Spleen (tissue), 11 donors: ENCODE results near the gene EGLN2. TPM values are rescaled to one million over a fixed set of nuclear protein-coding genes. Genes with fewer than 3 reads are reported as not detected.
"Not testable (repeated sequence)": the region's sequence is repeated elsewhere in the genome, so short reads cannot be mapped to it uniquely, and the experiment has no call there.

Experiments used
- DNase-seq: peaks from one replicate; pipeline ENCODE4 v3.0.0-alpha.2; 2020
- H3K27ac ChIP-seq, 8 donors: fragments of 200-600 bp; sonication (generic) in 7 of 8; 1 replicate in 4 of 8; 2 replicates in 4 of 8; pipeline versions ENCODE4 v1.5.0 to v1.8.0; 2016 to 2021; ENCODE audit warnings: inconsistent platforms in 4 of 8, mild to moderate bottlenecking in 4 of 8, moderate library complexity in 1 of 8
- H3K27me3 ChIP-seq, 7 donors: fragments of 200-600 bp; sonication (generic) in 6 of 7; replicated peaks in 1 of 7; 1 replicate in 4 of 7; 2 replicates in 3 of 7; pipeline versions ENCODE4 v1.5.0 to v1.8.0; 2016 to 2021; ENCODE audit warnings: inconsistent platforms in 3 of 7, mild to moderate bottlenecking in 1 of 7
- H3K36me3 ChIP-seq, 6 donors: fragments of 200-600 bp; sonication (generic) in 5 of 6; 1 replicate in 4 of 6; 2 replicates in 2 of 6; pipeline versions ENCODE4 v1.5.0 to v1.8.0; 2016 to 2021; ENCODE audit warnings: inconsistent platforms in 2 of 6
- H3K4me1 ChIP-seq, 6 donors: fragments of 200-600 bp; sonication (generic) in 5 of 6; 1 replicate in 3 of 6; 2 replicates in 3 of 6; pipeline versions ENCODE4 v1.5.0 to v1.8.0; 2016 to 2021; ENCODE audit warnings: inconsistent platforms in 3 of 6
- H3K4me3 ChIP-seq, 8 donors: fragments of 200-600 bp; sonication (generic) in 7 of 8; 1 replicate in 4 of 8; 2 replicates in 4 of 8; pipeline versions ENCODE4 v1.5.0 to v1.8.0; 2016 to 2021; ENCODE audit warnings: inconsistent platforms in 4 of 8, mild to moderate bottlenecking in 4 of 8, moderate library complexity in 2 of 8
- H3K9me3 ChIP-seq, 8 donors: fragments of 200-600 bp; sonication (generic) in 7 of 8; 1 replicate in 4 of 8; 2 replicates in 4 of 8; pipeline versions ENCODE4 v1.5.0 to v1.8.0; 2016 to 2021; ENCODE audit warnings: inconsistent platforms in 4 of 8
- POLR2AphosphoS5 ChIP-seq, 3 donors: sonication (generic); formaldehyde crosslinking; IDR thresholded peaks; one replicate each; pipeline ENCODE4 v1.5.1; 2017; ENCODE audit warnings: antibody characterized with exemption in 3 of 3
- WGBS, 5 donors: extraction: QIAGEN DNeasy Blood & Tissue Kit in 3 of 5; methylation state at CpG; one replicate each; pipeline versions ENCODE4 v1.1.5 to v1.1.7; 2013 to 2018; 5-methylcytosine and 5-hydroxymethylcytosine counted together
- intact Hi-C: fragments of 100-400 bp; cut with DNase I; formaldehyde crosslinking; loops from one replicate; pipeline ENCODE4 v1.15.0; 2023; ENCODE audit warnings: low total_unique reads
- polyA plus RNA-seq, 3 donors: library from polyadenylated mRNA; stranded (reverse); fragments of 200-250 nt; gene quantifications; one replicate each; pipeline ENCODE4 v1.2.1, GENCODE V29; 2013
- total RNA-seq, 7 donors: library from RNA; depleted of rRNA in 3 of 7; stranded (reverse); fragments of >200 nt in 3 of 7; fragmentation: NEBNext Ultra II Directional in 4 of 7; extraction: Animal tissue kit (Norgen Biotek cat#: 25700) in 4 of 7; gene quantifications; one replicate each; pipeline versions ENCODE4 v1.1.0 to v1.2.1, GENCODE V29; 2016 to 2021
- donor health status: healthy with polysubstance abuse.
- donor health status: DM: no; HTN: no; CAD: no; lungs with moderate emphysema.
- donor health status: DM: no; HTN: no; CAD: no.
- donor health status: Bipolar disorder and iron deficiency.
- donor health status: healthy.
- donor health status: DM: no; HTN: no; CAD: no.
- donor health status: DM: yes; HTN: yes; CAD: no.

EGLN2 gene
- total and polyA plus RNA-seq, 10 donors: 109 to 238 (median 163) TPM

DNA sequence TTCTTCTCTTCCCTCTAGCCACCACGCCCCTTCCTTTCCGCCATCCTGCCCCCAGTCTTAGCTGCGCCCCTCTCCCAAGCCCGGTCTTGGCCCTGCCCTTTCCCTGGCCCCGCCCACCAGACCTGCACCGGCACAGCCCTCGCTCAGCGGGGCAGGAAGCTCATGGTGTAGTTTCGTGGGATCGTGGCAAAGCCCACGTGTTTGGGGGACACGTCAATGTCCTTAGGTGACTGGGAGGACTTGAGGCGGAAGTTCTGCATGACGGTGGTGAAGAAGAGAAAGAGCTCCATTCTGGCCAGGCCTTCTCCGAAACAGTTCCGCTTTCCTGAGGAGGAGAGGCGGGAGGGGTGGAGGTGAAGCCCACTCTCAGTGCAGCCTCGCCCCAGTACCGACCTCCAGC, 44.7 kb downstream of the EGLN2 start:
- Histone ChIP-seq H3K27ac (peak overlapping the region in 7 of 8 donors; percentile 39 to 78 (median 62)), H3K4me3 (peak overlapping the region in 5 of 8 donors; percentile 9 to 60 (median 27)), H3K27me3 (peaks cover 0 to 12% (median 10%) of the 10 kb centered on the region in 7 donors), H3K4me1 (peaks cover 0 to 22% (median 7%) of the 10 kb centered on the region in 6 donors)
- WGBS, 5 donors: 1 to 5% (median 3%) methylated on average over 12 to 16 of the region's 19 CpGs
- DNase-seq: peak; percentile 87
- H3K9me3 ChIP-seq, H3K36me3 ChIP-seq, intact Hi-C loops: not testable (repeated sequence)
- TF ChIP-seq POLR2AphosphoS5 (IDR thresholded peaks at IDR 0.05): peak in 2 of 3 donors; percentile 67 to 79

DNA sequence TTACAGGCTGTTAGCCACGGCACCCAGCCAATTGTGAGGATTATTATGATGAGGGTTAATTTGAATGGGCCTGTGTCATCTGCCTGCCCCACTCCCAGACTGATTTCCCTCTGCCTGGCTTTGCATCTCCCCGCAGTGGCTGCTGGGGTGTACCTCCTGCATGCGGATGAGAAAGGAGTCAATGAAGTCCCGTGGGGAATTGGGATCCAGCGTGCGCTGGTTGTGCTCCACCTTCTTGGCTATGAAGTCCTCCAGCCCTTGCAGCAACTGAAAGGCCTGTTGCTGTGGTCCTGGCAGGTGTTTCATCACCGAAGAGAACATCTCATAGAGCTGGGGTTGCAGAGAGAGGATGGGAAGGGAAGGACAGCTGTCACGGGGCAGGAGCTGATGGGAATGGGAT, 47.7 kb downstream of the EGLN2 start:
- intact Hi-C loops, H3K4me3 ChIP-seq, H3K36me3 ChIP-seq, DNase-seq, H3K9me3 ChIP-seq, H3K27ac ChIP-seq: not testable (repeated sequence)
- WGBS, 5 donors: 77 to 92% (median 87%) methylated on average over 8 of the region's 8 CpGs
- peaks cover 0 to 29% (median 10%) of the 10 kb centered on the region in 7 donors for H3K27me3 ChIP-seq
- peaks cover 0 to 22% (median 7%) of the 10 kb centered on the region in 6 donors for H3K4me1 ChIP-seq

DNA sequence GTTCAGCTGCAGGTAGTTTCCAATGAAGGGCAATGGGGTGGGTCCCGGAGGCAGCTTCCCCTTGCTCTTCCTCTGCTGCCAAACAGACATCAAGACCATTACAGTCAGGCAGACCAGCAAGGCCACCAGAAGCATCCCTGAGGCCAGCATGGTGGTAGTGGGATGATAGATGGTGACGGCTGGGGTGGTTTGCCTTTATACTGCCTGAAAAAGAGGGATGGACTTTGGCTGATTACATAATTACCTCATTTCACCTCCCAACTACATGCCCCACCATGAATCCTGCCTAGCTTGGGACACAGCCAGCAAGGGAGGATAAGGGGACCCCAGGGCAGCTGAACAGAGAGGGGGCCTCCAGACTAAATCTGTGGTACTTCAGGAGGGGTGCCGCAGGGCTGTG, 51.3 kb downstream of the EGLN2 start, which contains the start of gene CYP2A6:
Gene CYP2A6, minus strand, starts transcription at position 171 of the 400 bp plus-strand sequence. Its CDS starts 21 bp downstream, at position 150.
- WGBS, 5 donors: 86 to 94% (median 91%) methylated on average over 3 of the region's 3 CpGs
- DNase-seq, H3K4me1 ChIP-seq, H3K27ac ChIP-seq, intact Hi-C loops, H3K9me3 ChIP-seq, H3K36me3 ChIP-seq, H3K4me3 ChIP-seq: not testable (repeated sequence)
- peaks cover 0 to 29% (median 10%) of the 10 kb centered on the region in 7 donors for H3K27me3 ChIP-seq

- intact Hi-C loops: not testable (repeated sequence)
These were observed 53.6 kb downstream of the EGLN2 start for GRCh38 chr19:40852467-40853152.

More at GRCh38 chr19:40852467-40853152, 53.6 kb downstream of the EGLN2 start:
- not testable (repeated sequence) for H3K36me3 ChIP-seq, DNase-seq, H3K4me1 ChIP-seq, H3K4me3 ChIP-seq, H3K27ac ChIP-seq, H3K9me3 ChIP-seq
- peaks cover 0 to 29% (median 10%) of the 10 kb centered on the region in 7 donors for H3K27me3 ChIP-seq
- WGBS, 5 donors: 59 to 74% (median 73%) methylated on average over 2 of the region's 3 CpGs

Other genes starting within 250 kb of the EGLN2 start
- gene SHKBP1, start 222.3 kb upstream of the EGLN2 start, total RNA-seq: 100 to 1,000 TPM; 127 to 282 (median 151) TPM
- 100 to 1,000 TPM; 102 to 164 (median 152) TPM for gene SHKBP1, start 222.3 kb upstream of the EGLN2 start, polyA plus RNA-seq
- gene LTBP4, start 197.8 kb upstream of the EGLN2 start, total RNA-seq: 100 to 1,000 TPM in 6 of 7 donors, 10 to 100 TPM in 1; 66.0 to 197 (median 186) TPM
- 100 to 1,000 TPM in 1 of 3 donors, 10 to 100 TPM in 2; 26.5 to 107 (median 34.3) TPM for gene LTBP4, start 197.8 kb upstream of the EGLN2 start, polyA plus RNA-seq
- 10 to 100 TPM; 12.1 to 27.4 (median 14.8) TPM for gene NUMBL, start 108.5 kb upstream of the EGLN2 start, total RNA-seq
- 10 to 100 TPM in 1 of 3 donors, 1 to 10 TPM in 2; 3.2 to 10.6 (median 3.5) TPM for gene NUMBL, start 108.5 kb upstream of the EGLN2 start, polyA plus RNA-seq
- gene COQ8B, start 82.3 kb upstream of the EGLN2 start, total RNA-seq: 10 to 100 TPM; 23.0 to 40.2 (median 32.6) TPM
- gene COQ8B, start 82.3 kb upstream of the EGLN2 start, polyA plus RNA-seq: 10 to 100 TPM; 18.4 to 33.8 (median 21.1) TPM
- 10 to 100 TPM; 11.1 to 39.2 (median 18.0) TPM for gene ITPKC, start 82.1 kb upstream of the EGLN2 start, total RNA-seq
- gene ITPKC, start 82.1 kb upstream of the EGLN2 start, polyA plus RNA-seq: 10 to 100 TPM in 1 of 3 donors, 1 to 10 TPM in 2; 6.8 to 14.3 (median 8.6) TPM
- gene ACTMAP, start 48.7 kb upstream of the EGLN2 start, total RNA-seq: 10 to 100 TPM in 3 of 7 donors, 1 to 10 TPM in 4; 6.0 to 16.2 (median 9.8) TPM
- 1 to 10 TPM; 5.2 to 6.8 (median 5.9) TPM for gene ACTMAP, start 48.7 kb upstream of the EGLN2 start, polyA plus RNA-seq
- 10 to 100 TPM; 52.9 to 76.9 (median 64.0) TPM for gene SNRPA, start 48.0 kb upstream of the EGLN2 start, total RNA-seq
- gene SNRPA, start 48.0 kb upstream of the EGLN2 start, polyA plus RNA-seq: 10 to 100 TPM; 62.7 to 69.2 (median 67.4) TPM
- 1 to 10 TPM in 1 of 7 donors, not detected in 6; 1.5 TPM for gene MIA, start 23.7 kb upstream of the EGLN2 start, total RNA-seq
- gene MIA, start 23.7 kb upstream of the EGLN2 start, polyA plus RNA-seq: 10 to 100 TPM in 1 of 3 donors, 1 to 10 TPM in 2; 4.5 to 14.2 (median 7.0) TPM
- 10 to 100 TPM; 36.8 to 69.8 (median 53.0) TPM for gene RAB4B, start 20.9 kb upstream of the EGLN2 start, total RNA-seq
- 10 to 100 TPM; 78.5 to 95.3 (median 82.2) TPM for gene RAB4B, start 20.9 kb upstream of the EGLN2 start, polyA plus RNA-seq
- under 1 TPM in 1 of 7 donors, not detected in 6; 0.33 TPM for gene CYP2A6, start 51.3 kb downstream of the EGLN2 start, total RNA-seq
- gene CYP2A6, start 51.3 kb downstream of the EGLN2 start, polyA plus RNA-seq: not detected
- gene CYP2A7, start 83.0 kb downstream of the EGLN2 start, total RNA-seq: not detected
- not detected for gene CYP2A7, start 83.0 kb downstream of the EGLN2 start, polyA plus RNA-seq
- gene CYP2B6, start 192.1 kb downstream of the EGLN2 start, total RNA-seq: not detected
- not detected for gene CYP2B6, start 192.1 kb downstream of the EGLN2 start, polyA plus RNA-seq